Dendritic cell treated with granulocyte-macrophage colony-stimulating factor and Interleukin-4, amounts not matched to agents 40 ng/mL and 50 ng/mL, for 4 days (primary cell): Measurements from ENCODE around the gene ATG4B.

ENCODE experiments used
- H3K27ac Mint-ChIP-seq: one replicate; pipeline ENCODE4 v1.8.0; 2022; ENCODE audit warnings: mild to moderate bottlenecking, mixed read lengths
- H3K27me3 Mint-ChIP-seq: one replicate; pipeline ENCODE4 v1.8.0; 2022; ENCODE audit warnings: mild to moderate bottlenecking, mixed read lengths
- H3K36me3 Mint-ChIP-seq: one replicate; pipeline ENCODE4 v1.8.0; 2022; ENCODE audit warnings: low read depth, mixed read lengths
- H3K4me1 Mint-ChIP-seq: one replicate; pipeline ENCODE4 v1.8.0; 2022; ENCODE audit warnings: low read depth, mixed read lengths
- H3K4me3 Mint-ChIP-seq: one replicate; pipeline ENCODE4 v1.8.0; 2022; ENCODE audit warnings: mild to moderate bottlenecking, moderate library complexity, mixed read lengths
- H3K9me3 Mint-ChIP-seq: one replicate; pipeline ENCODE4 v1.8.0; 2022; ENCODE audit warnings: mixed read lengths
- intact Hi-C: fragments of 100-400 bp; cut with micrococcal nuclease; formaldehyde crosslinking; loops from one replicate; pipeline ENCODE4 v1.15.0; 2022

Gene ATG4B

DNA sequence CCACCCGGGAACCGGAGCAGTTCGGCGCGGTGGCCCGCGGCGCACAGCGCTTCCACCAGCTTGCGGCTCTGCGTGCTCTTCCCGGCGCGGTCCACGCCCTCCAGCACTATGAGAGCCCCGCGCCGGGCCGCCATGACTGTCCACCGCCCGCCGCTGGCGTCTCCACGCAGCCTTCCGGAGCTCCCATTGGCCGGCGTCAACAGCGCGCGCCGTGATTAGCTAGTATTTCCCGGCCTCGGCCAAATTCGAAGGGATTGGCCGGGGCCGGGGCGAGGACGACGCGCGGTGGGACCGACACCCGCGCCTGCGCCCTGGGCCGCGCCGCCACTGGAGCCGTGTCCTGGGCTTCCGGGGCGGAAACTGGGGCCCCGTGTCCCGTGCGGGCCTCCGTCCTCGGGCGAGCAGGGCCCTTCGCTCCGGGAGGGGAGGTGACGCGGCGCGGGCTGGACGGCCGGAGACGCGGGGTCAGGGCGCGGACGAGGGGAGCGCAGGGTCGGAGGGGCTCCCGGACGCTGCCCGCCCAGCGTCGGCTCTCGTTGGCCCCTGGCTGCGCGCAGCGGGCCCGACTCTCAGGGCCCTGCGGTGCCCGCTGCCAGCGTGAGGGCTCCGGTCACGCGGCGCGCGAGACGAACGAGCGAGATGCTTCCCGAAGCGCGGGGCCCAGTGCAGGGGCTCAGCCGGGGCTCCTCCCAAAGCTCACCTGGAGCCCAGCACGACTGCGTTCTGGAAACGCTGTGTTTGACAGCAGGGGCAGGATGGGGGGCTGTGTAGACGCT lies 49.3 kb downstream of the ATG4B start, which contains the start of gene DTYMK:
Gene DTYMK, minus strand, starts transcription at position 166 of the 776 bp plus-strand sequence. Its CDS starts 32 bp downstream, at position 134.
- Mint-ChIP-seq H3K4me1 (peaks cover 14% of the 10 kb centered on the region), H3K27ac (peak within 1 kb of the TSS; percentile 93), H3K36me3 (peaks cover 58% of the 10 kb centered on the region), H3K27me3 (no peaks in the 10 kb centered on the region), H3K9me3 (no peaks in the 10 kb centered on the region), H3K4me3 (peak within 1 kb of the TSS; percentile 91)
- intact Hi-C loops: loop anchor here (1.0 to 5.0 kb wide), 4 partner anchors 14 to 180 kb away; partner anchors contain the start of genes ATG4B, D2HGDH, STK25 and THAP4

DNA sequence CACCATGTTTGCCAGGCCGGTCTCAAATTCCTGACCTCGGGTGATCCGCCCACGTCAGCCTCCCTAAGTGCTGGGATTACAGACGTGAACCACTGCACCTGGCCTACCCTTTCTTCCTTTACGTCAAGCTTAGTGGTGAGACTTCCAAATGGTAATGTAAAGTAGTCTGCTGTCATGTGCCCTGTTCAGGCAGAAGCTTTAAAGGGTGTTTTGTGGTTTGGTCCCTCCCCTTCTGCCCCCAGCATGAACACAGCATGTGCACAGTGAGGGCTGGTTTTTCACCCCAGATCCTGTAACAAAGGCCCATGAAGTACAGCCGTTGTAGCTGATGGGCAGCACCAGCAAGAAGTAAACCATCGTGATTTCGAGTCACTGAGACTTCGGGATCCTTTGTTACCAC lies 51.8 kb downstream of the ATG4B start:
- intact Hi-C loops: loop anchor here (5.0 kb wide), 2 partner anchors 43 to 182 kb away; partner anchors contain the start of genes D2HGDH and STK25
- no peak overlapping the region for H3K27ac Mint-ChIP-seq
- peaks cover 69% of the 10 kb centered on the region for H3K36me3 Mint-ChIP-seq
- peaks cover 14% of the 10 kb centered on the region for H3K4me1 Mint-ChIP-seq
- H3K9me3 Mint-ChIP-seq: no peaks in the 10 kb centered on the region
- H3K27me3 Mint-ChIP-seq: no peaks in the 10 kb centered on the region
- H3K4me3 Mint-ChIP-seq: no peak overlapping the region

DNA sequence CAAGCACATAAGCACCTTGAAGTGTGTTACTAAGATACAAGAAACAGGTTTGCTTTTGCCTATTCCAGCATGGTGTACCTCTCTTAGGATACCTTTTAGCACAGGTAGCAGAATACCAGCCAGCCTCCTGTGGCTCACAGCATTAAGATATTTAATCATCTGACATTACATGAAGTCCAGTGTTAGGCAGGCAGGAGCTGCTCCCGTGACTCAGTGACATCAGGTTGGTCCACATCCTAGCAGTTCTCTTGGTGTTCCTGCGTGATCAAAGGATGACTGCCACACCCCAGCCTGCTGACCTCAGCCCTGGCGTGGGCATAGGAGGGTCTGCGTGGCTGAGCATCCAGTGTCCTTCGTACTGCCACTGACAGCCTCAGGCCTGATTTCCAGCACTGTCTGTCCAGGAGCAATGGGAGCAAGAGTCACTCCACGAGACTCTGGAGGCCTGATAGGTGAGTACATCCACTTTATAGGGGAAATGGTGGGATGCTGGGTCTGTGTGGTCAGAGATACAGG lies 52.8 kb downstream of the ATG4B start:
- Mint-ChIP-seq H3K36me3 (peaks cover 72% of the 10 kb centered on the region), H3K4me3 (no peak overlapping the region), H3K27me3 (no peaks in the 10 kb centered on the region), H3K4me1 (peaks cover 14% of the 10 kb centered on the region), H3K9me3 (no peaks in the 10 kb centered on the region), H3K27ac (no peak overlapping the region)
- intact Hi-C loops: no loop called here

- H3K27ac Mint-ChIP-seq: no peak overlapping the region
- H3K27me3 Mint-ChIP-seq: no peaks in the 10 kb centered on the region
- no peaks in the 10 kb centered on the region for H3K9me3 Mint-ChIP-seq
- H3K4me3 Mint-ChIP-seq: no peak overlapping the region
- H3K36me3 Mint-ChIP-seq: peaks cover 72% of the 10 kb centered on the region
- intact Hi-C loops: no loop called here
- peaks cover 5% of the 10 kb centered on the region for H3K4me1 Mint-ChIP-seq
Measured at GRCh38 chr2:241692448-241692847, 55.0 kb downstream of the ATG4B start.

GRCh38 chr2:241695651-241696050 lies 58.2 kb downstream of the ATG4B start:
- Mint-ChIP-seq H3K27me3 (no peaks in the 10 kb centered on the region), H3K27ac (no peak overlapping the region), H3K4me1 (no peaks in the 10 kb centered on the region), H3K4me3 (no peak overlapping the region), H3K36me3 (peaks cover 56% of the 10 kb centered on the region), H3K9me3 (no peaks in the 10 kb centered on the region)
- intact Hi-C loops: no loop called here

DNA sequence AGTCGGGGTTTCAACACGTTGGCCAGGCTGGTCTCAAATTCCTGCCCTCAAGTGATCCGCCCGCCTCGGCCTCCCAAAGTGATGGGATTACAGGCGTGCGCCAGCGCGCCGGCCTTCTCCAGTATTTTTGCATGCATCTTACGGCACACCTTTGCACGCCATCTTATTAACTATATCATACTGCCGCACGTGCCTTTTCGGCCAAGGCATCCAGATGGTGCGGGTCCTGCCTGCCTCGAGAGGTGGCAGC lies 63.6 kb downstream of the ATG4B start:
- Mint-ChIP-seq H3K4me3 (peak overlapping the region; percentile 78), H3K36me3 (peaks cover 23% of the 10 kb centered on the region), H3K9me3 (no peaks in the 10 kb centered on the region), H3K27me3 (no peaks in the 10 kb centered on the region), H3K27ac (peak overlapping the region; percentile 81), H3K4me1 (peaks cover 18% of the 10 kb centered on the region)
- intact Hi-C loops: loop anchor here (1.0 kb wide), 1 partner anchor 15 kb away; the partner anchor contains the start of gene DTYMK

GRCh38 chr2:241701399-241702154 lies 64.1 kb downstream of the ATG4B start, which contains the start of gene ING5:
Gene ING5 (plus strand): TSS chr2:241702039. CDS start chr2:241702066, 27 bp downstream.
- intact Hi-C loops: loop anchor here (1.0 to 2.0 kb wide), 3 partner anchors 15 to 65 kb away; partner anchors contain the start of genes D2HGDH and DTYMK
- H3K27ac Mint-ChIP-seq: peak within 1 kb of the TSS; percentile 81

GRCh38 chr2:241702155-241703031 lies 64.9 kb downstream of the ATG4B start:
- peaks cover 18% of the 10 kb centered on the region for H3K4me1 Mint-ChIP-seq
- H3K27me3 Mint-ChIP-seq: no peaks in the 10 kb centered on the region
- peaks cover 31% of the 10 kb centered on the region for H3K36me3 Mint-ChIP-seq
- peak overlapping the region; percentile 81 for H3K27ac Mint-ChIP-seq
- intact Hi-C loops: loop anchor here (1.0 to 2.0 kb wide), 2 partner anchors 32 to 66 kb away; partner anchors contain the start of gene D2HGDH
- H3K4me3 Mint-ChIP-seq: peak overlapping the region; percentile 78
- no peaks in the 10 kb centered on the region for H3K9me3 Mint-ChIP-seq

More at GRCh38 chr2:241701399-241702154, 64.1 kb downstream of the ATG4B start, which contains the start of gene ING5:
- Mint-ChIP-seq H3K36me3 (peaks cover 23% of the 10 kb centered on the region), H3K4me1 (peaks cover 18% of the 10 kb centered on the region), H3K27me3 (no peaks in the 10 kb centered on the region), H3K9me3 (no peaks in the 10 kb centered on the region), H3K4me3 (peak within 1 kb of the TSS; percentile 78)

DNA sequence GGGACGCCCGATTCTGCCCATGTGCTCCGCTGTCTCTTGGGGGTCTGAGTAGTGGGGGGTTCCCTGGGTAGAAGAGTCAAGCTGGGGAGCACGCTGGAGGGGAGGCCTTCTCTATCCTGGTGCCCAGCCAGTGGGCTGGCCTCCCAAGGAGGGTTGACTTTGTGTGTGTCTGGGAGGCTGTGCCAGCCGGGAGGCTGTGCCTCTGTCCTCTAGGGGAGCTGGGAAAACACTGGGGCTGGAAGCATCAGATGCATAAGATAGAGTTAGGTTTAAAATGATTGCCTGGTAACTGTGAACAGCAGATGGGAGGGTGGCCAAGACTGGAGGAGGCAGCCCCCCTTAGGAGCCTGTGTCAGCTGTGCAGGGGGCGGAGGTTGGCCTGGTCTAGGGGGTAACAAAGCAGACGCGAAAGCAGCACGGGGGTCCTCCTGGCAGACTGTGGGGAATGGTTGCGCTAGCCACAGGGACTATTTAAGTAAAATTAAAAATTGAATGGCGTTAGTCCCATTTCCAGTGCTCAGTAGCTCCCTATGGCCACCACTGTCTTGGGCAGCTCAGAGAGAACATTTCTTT lies 65.6 kb downstream of the ATG4B start:
- Mint-ChIP-seq H3K9me3 (no peaks in the 10 kb centered on the region), H3K4me1 (peaks cover 18% of the 10 kb centered on the region), H3K4me3 (peak overlapping the region; percentile 76), H3K27ac (peak overlapping the region; percentile 21), H3K27me3 (no peaks in the 10 kb centered on the region), H3K36me3 (peaks cover 39% of the 10 kb centered on the region)
- intact Hi-C loops: loop anchor here (2.0 kb wide), 1 partner anchor 32 kb away; the partner anchor contains the start of gene D2HGDH

DNA sequence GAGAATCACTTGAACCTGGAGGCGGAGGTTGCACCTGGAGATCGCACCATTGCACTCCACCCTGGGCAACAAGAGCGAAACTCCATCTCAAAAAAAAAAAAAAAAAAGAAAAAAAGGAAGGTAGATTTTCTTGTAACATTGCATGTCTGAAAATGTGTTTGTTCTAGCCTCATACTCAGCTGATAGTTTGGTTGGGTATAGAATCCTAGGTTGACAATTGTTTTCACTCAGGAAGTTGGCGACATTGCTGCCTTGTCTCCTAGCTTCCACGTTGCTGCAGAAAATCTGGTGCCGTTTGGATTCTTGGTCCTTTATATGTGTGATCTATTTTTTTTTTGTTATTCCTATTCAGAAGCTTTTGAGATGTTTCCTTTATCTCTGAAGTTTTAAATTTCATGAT lies 69.0 kb downstream of the ATG4B start:
- H3K4me1 Mint-ChIP-seq: peaks cover 13% of the 10 kb centered on the region
- H3K36me3 Mint-ChIP-seq: peaks cover 70% of the 10 kb centered on the region
- H3K4me3 Mint-ChIP-seq: no peak overlapping the region
- intact Hi-C loops: no loop called here
- no peaks in the 10 kb centered on the region for H3K9me3 Mint-ChIP-seq
- H3K27ac Mint-ChIP-seq: no peak overlapping the region
- no peaks in the 10 kb centered on the region for H3K27me3 Mint-ChIP-seq

GRCh38 chr2:241708879-241709278 lies 71.4 kb downstream of the ATG4B start:
- Mint-ChIP-seq H3K36me3 (peaks cover 94% of the 10 kb centered on the region), H3K4me1 (peaks cover 2% of the 10 kb centered on the region), H3K4me3 (no peak overlapping the region), H3K9me3 (no peaks in the 10 kb centered on the region), H3K27ac (no peak overlapping the region), H3K27me3 (no peaks in the 10 kb centered on the region)
- intact Hi-C loops: no loop called here

- Mint-ChIP-seq H3K4me3 (no peak overlapping the region), H3K36me3 (peaks cover 99% of the 10 kb centered on the region), H3K9me3 (peaks cover 35% of the 10 kb centered on the region), H3K27ac (no peak overlapping the region), H3K27me3 (no peaks in the 10 kb centered on the region), H3K4me1 (no peaks in the 10 kb centered on the region)
- intact Hi-C loops: no loop called here
Measured at GRCh38 chr2:241719093-241719492, 81.6 kb downstream of the ATG4B start.

- no peak overlapping the region for H3K4me3 Mint-ChIP-seq
- H3K4me1 Mint-ChIP-seq: peaks cover 5% of the 10 kb centered on the region
- H3K27me3 Mint-ChIP-seq: no peaks in the 10 kb centered on the region
- H3K36me3 Mint-ChIP-seq: peaks cover 98% of the 10 kb centered on the region
- H3K27ac Mint-ChIP-seq: no peak overlapping the region
- peaks cover 42% of the 10 kb centered on the region for H3K9me3 Mint-ChIP-seq
- intact Hi-C loops: no loop called here
Measured at GRCh38 chr2:241720099-241720498, 82.6 kb downstream of the ATG4B start.
